CD4-positive, alpha-beta T cell treated with Interleukin-4 for 4 hours (primary cell): ENCODE data around the gene MFNG.
A peak's percentile ranks its signal among the peaks of the same experiment; 100 is the strongest.
"Not testable (repeated sequence)": the region's sequence is repeated elsewhere in the genome, so short reads cannot be mapped to it uniquely, and the experiment has no call there.

Source experiments
- DNase-seq: peaks from one replicate; pipeline ENCODE4 v3.0.0-alpha.2; 2020

The MFNG gene

DNA sequence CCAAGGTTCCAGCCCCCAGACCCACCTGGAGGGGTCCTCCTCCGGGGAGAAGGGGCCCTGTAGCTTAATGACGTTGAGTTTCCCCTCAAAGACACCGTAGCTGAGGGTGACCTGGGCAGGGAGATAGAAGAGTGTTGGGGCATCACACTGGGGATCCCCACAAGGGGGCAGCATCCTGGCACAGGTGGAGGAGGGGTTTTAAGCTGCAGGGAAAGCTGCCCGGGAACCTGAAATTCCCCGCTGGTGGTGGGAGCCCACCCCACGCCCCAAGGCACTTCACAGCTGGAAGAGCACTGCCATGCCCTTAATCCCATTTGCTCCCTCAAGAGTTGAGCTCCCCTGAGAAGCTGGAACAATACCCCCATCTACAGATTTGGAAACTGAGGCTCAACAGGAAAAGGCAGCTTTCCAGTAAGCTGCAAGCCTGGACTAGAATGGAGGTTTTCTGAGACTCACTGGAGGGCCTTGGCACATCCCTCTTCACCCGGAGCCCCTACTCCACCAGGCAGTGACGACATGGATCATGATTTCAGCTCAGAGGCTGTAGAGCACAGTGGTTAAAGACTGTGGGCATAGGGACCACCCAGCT is 13.7 kb downstream of the MFNG start:
- peak; percentile 46 for DNase-seq

DNA sequence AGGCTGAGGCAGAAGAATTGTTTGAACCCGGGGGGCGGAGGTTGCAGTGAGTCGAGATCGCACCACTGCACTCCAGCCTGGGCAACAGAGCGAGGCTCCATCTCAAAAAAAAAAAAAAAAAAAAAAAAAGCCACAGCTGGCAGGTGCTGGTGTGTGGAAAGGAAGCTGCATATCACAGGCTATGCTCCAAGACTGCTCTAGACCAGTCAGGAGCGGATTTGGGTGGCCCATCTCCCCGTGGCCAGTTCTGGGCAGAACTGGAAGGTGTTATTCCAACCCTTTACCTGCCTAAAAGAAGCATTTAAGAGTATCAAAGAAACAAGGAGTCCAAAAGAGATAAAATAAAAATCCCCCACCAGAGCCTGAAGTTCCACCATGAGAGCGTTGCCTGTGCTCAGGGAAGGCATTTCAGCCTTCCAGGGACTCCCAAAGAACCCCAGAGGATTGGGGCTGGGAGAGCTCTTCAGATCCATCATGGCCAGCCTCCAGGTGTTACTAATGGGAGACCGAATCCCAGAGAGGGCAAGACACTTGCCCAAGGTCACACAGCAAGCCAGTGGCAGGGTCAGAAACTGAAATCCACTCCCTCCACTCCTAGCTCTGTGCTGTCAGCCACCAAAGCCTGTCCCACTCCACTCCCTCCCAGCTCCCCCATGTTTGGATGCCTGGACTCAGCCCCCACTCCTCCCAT is 14.3 kb downstream of the MFNG start:
- no peak for DNase-seq

DNA sequence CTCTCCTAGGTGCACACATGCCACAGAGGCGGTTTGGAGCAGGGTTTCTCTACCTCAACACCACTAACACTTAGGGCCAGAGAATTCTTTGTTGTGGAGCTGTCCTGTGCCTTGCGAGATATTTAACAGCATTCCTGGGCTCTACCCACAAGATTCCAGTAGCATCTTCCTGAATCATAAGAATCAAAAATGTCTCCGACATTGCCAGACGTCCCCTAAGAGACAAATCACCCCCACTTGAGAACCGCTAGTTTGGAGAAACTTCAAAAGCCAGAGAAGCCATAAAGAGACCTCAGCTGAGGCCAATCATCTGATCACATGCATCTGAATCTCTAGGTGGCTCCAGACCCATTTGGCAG is 16.1 kb downstream of the MFNG start:
- no peak for DNase-seq

DNA sequence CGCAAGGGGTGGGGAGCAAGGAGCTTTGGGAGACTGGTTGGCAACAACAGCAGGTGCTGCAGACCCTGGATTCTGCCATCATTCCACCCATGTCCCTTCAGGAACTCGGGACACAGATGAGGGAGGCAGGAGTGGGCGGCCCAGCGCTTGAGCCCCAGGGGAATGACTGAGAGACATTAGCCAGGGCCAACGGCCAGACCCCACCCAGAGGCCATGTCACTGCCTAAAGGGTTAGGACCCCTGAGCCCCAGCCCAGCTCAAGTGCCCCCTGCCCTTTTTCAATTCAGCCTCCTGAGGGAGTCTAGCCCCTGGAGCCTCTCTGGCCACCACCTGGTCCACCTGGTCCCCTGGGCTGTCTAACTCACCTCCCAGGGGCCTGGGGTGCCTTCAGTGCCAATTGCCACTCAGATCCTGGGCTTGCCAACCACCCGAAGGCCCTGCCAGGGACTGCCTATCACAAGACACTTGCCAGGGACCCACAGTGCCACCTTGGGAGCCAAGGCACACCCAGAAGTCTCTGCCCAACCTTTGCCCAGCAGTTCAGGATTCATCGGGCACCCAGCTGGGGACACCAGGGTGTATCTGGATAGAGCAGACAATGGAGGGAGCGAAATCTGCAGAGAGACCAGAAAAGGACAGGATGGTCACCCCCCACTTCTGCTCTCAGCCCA is 16.6 kb downstream of the MFNG start:
- DNase-seq, result no peak

DNA sequence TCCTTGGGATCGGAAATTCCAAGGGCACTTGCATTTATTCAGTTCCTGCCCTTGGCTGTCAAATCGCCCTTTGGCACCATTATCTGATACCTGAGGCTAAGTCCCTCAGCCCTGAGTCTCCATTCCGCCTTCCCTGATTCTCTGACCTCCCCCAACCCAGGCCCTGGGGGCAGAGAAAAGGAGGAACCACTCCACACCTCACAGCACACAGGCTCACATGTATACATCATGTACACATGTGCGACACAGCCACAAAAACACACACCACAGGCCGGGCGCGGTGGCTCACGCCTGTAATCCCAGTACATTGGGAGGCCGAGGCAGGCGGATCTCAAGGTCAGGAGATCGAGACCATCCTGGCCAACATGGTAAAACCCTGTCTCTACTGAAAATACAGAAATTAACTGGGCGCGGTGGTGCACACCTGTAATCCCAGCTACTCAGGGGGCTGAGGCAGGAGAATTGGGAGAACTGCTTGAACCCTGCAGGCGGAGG is 17.9 kb downstream of the MFNG start:
- DNase-seq, result not testable (repeated sequence)

DNA sequence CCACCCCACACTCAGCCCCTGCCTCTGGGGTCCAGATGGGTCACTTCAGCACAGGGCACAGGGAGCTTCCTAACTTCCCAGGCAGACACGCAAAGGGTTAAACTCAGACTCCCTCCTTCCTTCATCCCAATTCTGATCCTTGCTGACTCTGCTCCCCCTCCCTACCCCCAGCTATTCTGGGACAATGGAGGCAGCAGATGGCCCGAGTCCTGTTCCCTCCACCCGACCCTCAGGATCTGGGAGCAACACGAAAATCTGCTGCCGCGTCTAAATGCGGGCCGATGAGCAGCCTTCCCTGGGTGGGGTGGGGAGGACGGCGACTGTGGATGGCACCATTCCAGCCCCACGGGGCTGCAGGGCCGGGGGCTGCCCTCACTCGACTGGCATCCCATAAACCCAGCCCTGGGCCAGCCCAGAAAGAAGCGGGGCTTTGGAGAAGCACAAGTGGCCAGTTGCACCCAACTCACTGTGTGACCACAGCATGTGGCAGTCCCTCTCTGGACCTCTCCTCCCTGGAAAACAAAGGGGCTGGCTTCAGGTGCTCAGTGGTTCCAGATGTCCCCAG is 18.7 kb downstream of the MFNG start:
- DNase-seq, result no peak

DNA sequence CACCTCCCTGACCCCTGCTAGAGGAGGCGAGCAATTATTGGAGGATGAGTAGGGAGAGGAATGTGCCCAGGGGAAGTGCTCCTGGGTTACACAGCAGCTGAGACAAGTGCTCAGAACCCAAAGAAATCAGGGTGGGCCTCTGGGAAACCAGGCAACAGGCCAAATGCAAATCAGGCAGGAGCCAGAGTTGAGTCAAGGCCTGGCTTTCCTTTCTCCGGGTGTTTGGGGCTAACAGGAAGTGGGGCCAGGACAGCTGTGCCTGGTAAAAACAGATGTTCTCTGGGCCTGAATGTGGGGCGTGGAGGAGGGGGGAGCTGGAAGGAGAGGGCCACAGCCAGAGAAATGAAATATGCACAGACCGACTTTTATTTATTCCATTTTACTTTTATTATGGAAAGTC is 22.0 kb downstream of the MFNG start:
- no peak for DNase-seq

GRCh38 chr22:37462983-37463382 is 23.2 kb downstream of the MFNG start:
- no peak for DNase-seq

DNA sequence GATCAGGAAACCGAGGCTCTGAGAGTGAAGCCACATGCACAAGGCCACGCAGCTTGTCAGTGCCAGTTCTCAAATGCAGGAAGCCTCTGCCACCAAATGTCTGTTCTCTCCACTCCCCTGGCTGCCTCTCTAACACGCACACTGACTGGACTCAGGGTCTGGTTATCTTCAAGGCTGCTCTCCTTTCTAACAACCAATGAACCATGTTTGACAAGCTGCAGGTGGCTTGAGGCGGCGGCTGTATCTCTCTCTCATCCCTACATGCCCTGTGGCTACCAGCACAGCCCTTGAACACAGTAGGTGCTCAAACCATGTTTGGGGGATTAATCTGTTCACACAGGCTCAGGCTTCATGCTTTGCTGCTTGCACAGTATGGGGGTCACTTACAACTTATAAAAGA is 23.7 kb downstream of the MFNG start:
- no peak for DNase-seq

GRCh38 chr22:37461961-37462360 is 24.2 kb downstream of the MFNG start:
- DNase-seq, result no peak

- no peak for DNase-seq
Observed at GRCh38 chr22:37460684-37461083, 25.5 kb downstream of the MFNG start.

- no peak for DNase-seq
Observed at GRCh38 chr22:37459206-37459605, 27.0 kb downstream of the MFNG start.

- DNase-seq, result peak; percentile 63
Observed at GRCh38 chr22:37457093-37457893, 28.9 kb downstream of the MFNG start.

- no peak for DNase-seq
Observed at GRCh38 chr22:37456346-37456745, 29.8 kb downstream of the MFNG start.

DNA sequence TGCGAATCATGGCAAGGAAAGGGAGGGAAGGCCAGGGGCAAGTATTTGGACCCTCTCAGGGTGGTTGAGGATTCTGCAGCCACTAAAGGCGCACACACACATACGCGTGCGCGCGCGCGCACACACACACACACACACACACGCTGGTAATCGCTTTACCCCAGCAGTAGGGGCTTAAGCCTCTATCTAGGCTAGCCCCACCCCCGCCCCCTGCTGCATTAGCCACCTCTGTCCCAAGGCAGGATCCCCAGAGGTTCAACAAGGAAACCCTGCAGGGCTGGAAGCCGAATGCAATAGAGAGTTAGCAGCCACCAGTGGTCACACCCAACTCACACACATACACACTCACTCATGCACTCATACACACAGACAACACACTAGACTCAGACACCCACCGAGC is 30.3 kb downstream of the MFNG start:
- DNase-seq, result no peak

DNA sequence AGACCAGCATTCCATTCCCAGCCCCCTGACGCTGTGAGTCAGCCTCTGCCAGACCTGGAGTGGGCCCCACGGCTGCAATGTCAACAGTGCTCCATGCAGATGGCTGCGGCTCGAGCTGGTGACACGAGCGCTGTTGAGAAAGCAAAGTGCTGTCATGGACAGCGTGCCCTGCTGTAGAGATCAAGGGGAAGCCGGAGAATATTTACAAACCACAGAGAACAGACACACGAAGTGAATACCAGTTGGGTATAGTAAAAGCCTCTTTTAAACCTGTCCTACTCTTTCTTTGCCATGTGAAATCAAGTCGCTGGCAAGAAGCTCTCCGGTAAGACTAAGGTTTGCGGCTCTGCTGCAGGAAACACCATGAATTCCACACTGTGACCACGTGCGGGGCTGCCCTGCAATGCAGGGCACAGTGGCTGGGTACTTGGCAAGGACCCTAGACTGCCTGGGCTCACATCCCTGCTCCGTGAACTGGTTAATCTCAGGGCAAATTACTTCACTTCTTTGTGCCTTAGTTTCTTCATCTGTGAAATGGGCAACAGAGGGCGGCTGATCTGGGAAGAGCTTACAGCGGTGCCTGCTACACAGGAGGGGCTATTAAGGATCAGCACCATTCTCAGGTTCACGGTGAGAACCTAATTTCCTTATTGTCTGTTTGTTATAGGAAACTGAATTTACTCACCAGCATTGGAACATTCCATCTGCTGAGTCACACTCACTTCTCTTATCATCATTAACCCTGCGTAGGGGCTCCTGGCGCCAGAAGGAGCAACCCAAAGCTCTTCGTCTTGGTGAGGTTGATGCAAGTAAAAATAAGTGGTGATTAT is 31.1 kb downstream of the MFNG start:
- no peak for DNase-seq

GRCh38 chr22:37453696-37454095 is 32.5 kb downstream of the MFNG start:
- no peak for DNase-seq

DNA sequence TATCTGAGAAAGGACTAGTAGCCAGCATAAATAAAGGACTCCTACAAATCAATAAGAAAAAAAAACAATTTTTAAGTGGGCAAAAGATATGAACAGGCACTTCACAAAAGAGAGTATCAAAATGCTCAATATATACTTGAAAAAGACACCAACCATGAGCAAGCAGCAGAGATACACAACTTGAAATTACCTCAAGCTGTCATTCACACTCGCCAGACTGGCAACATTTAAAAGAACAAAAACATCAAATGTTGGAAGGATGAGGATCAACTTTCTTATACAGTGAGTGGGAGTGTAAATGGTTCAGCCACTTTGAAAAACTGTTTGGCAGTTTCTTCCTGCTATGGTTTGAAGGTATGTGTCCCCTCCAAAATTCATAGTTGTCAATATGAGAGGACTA is 35.0 kb downstream of the MFNG start:
- no peak for DNase-seq

DNA sequence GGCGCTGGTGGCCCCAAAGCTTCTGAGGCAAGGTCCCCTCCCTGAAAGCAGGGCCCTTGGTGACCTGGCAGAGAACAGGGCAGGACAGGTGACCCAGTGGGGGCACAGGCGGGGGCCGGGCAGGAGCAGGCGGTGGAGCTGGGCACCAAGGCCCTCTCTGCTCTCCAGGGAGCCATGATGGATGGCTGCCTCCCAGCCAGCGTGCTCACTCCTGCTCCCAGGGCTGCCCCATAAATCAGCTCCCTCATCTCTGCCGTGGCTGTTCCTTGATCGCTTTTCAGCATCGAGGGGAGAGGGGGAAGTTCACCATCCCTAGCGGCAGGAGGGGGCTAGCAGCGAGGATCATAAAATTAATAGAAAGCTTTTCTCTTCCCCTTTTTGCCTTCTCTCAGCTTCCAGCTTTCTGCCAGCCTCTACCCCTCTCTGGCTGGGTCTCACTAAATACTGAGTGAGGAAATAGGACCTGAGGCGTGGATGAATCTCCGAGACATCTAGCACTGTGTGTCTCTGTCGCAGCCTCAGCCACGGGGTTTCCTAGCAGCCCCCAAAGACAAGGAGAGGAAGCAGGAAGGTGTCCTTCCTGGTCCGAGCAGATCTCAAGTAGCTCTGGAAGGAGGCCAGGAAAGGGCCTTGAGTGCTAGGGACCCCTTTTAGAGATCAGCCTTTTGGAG is 36.7 kb downstream of the MFNG start:
- no peak for DNase-seq

DNA sequence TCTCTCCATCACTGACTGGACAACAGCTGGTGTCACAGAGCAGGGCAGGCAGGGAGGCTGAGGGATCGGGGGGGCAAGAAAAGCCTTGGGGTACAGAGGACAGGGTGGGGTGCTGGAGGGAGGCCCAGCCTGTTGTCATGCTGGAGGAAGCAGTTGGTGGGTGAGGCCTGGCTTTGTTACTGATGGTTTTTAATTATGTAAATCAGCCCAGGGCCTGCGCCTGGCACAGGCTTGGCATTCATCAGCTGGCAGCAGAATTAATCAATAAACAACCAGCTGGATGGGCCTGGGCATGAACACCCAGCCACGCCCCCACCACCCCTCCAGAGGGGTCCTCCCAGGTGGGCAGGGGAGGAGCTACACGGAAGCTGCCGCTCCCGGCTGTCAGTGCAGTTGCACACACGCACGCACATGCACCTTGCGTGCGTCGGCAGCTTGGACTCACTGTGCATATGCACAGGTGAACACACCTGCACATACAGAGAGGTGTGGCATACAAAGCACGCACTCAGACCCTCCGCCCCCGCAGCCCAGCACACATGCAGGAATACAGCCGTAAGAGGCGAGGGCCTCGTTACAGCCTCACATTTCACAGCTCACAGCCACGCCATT is 37.6 kb downstream of the MFNG start:
- no peak for DNase-seq

DNA sequence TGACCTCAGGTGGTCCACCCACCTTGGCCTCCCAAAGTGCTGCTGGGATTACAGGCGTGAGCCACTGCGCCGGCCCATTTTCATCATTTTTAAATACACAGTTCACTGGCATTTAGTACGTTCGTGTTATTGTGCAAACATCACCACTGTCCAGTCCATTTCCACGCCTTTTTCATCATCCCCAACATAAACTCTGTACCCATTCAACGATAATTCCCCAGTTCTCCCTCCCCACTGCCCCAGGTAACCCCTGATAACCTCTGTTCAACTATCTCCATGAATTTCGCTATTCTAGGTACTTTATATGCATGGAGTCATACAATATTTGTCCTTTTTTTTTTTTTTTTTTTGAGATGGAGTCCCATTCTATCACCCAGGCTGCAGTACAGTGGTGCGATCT is 40.7 kb downstream of the MFNG start:
- no peak for DNase-seq
